Measurements from ENCODE around the gene FAM120B.
"Not testable (repeated sequence)": the region's sequence is repeated elsewhere in the genome, so short reads cannot be mapped to it uniquely, and the experiment has no call there.

FAM120B gene

GRCh38 chr6:170307080-170307545 is 555 bp downstream of the FAM120B start:
- no peak for DNase-seq

- no peak for DNase-seq
These were observed 2.2 kb downstream of the FAM120B start for GRCh38 chr6:170308761-170309160.

- DNase-seq, result no peak
These were observed 5.1 kb downstream of the FAM120B start for GRCh38 chr6:170311696-170312095.

- DNase-seq, result no peak
These were observed 6.3 kb downstream of the FAM120B start for GRCh38 chr6:170312876-170313275.

GRCh38 chr6:170313716-170314295 is 7.2 kb downstream of the FAM120B start:
- no peak for DNase-seq

GRCh38 chr6:170314983-170315382 is 8.4 kb downstream of the FAM120B start:
- no peak for DNase-seq

GRCh38 chr6:170316071-170316470 is 9.5 kb downstream of the FAM120B start:
- no peak for DNase-seq

GRCh38 chr6:170317076-170317475 is 10.5 kb downstream of the FAM120B start:
- no peak for DNase-seq

- DNase-seq, result no peak
These were observed 11.2 kb downstream of the FAM120B start for GRCh38 chr6:170317718-170318117.

GRCh38 chr6:170329321-170329720 is 22.8 kb downstream of the FAM120B start:
- no peak for DNase-seq

GRCh38 chr6:170335199-170335598 is 28.6 kb downstream of the FAM120B start:
- DNase-seq, result not testable (repeated sequence)

- DNase-seq, result no peak
These were observed 38.3 kb downstream of the FAM120B start for GRCh38 chr6:170344631-170345576.

GRCh38 chr6:170345662-170346061 is 39.1 kb downstream of the FAM120B start:
- no peak for DNase-seq

- no peak for DNase-seq
These were observed 40.1 kb downstream of the FAM120B start for GRCh38 chr6:170346649-170347048.

GRCh38 chr6:170347091-170347490 is 40.5 kb downstream of the FAM120B start:
- no peak for DNase-seq

GRCh38 chr6:170347975-170348374 is 41.4 kb downstream of the FAM120B start:
- DNase-seq, result no peak

- not testable (repeated sequence) for DNase-seq
These were observed 44.9 kb downstream of the FAM120B start for GRCh38 chr6:170351456-170351855.

- not testable (repeated sequence) for DNase-seq
These were observed 48.6 kb downstream of the FAM120B start for GRCh38 chr6:170355190-170355589.

- DNase-seq, result no peak
These were observed 49.1 kb downstream of the FAM120B start for GRCh38 chr6:170355661-170356060.

- no peak for DNase-seq
These were observed 51.3 kb downstream of the FAM120B start for GRCh38 chr6:170357812-170358211.

GRCh38 chr6:170358496-170358895 is 51.9 kb downstream of the FAM120B start:
- no peak for DNase-seq

GRCh38 chr6:170360476-170360875 is 53.9 kb downstream of the FAM120B start:
- no peak for DNase-seq

GRCh38 chr6:170361335-170361734 is 54.8 kb downstream of the FAM120B start:
- DNase-seq, result no peak

- DNase-seq, result no peak
These were observed 55.6 kb downstream of the FAM120B start for GRCh38 chr6:170362121-170362520.

All from activated CD4-positive, alpha-beta T cell treated with anti-CD3 and anti-CD28 coated beads, Interleukin-2, amount 50 U/mL, for 1 hour (primary cell).